22Rv1 (cell line): Measurements from ENCODE around the gene ABCF2.
A peak's percentile ranks its signal among the peaks of the same experiment; 100 is the strongest.

ENCODE experiments used
- H3K27ac ChIP-seq: fragments of 450-650 bp; 2 replicates; pipeline ENCODE4 v1.5.1; 2017
- CTCF ChIP-seq: fragments of 450-650 bp; IDR thresholded peaks from 2 replicates; pipeline ENCODE4 v1.5.1; 2017; ENCODE audit warnings: mild to moderate bottlenecking
- ZFX ChIP-seq: fragments of 450-650 bp; IDR thresholded peaks from 2 replicates; pipeline ENCODE4 v1.6.1; 2017; ENCODE audit warnings: antibody characterized with exemption, borderline replicate concordance

The ABCF2 gene

GRCh38 chr7:151248346-151249033 is 21.5 kb upstream of the ABCF2 start, which contains the start of gene SMARCD3:
Gene SMARCD3 (minus strand): TSS chr7:151248694. CDS start chr7:151248562, 132 bp downstream.
- TF ChIP-seq ZFX = no peak
- no peak for TF ChIP-seq CTCF
- peak within 1 kb of the TSS; percentile 86 for H3K27ac ChIP-seq

- H3K27ac ChIP-seq = peak overlapping the region; percentile 86
Observed at GRCh38 chr7:151247611-151248345, 20.8 kb upstream of the ABCF2 start.

GRCh38 chr7:151246851-151247580 is 20.0 kb upstream of the ABCF2 start:
- H3K27ac ChIP-seq = peak overlapping the region; percentile 86; the same call in 1 of the 2 replicates
- TF ChIP-seq CTCF = no peak
- no peak for TF ChIP-seq ZFX

More at GRCh38 chr7:151247611-151248345, 20.8 kb upstream of the ABCF2 start:
- TF ChIP-seq ZFX (no peak), CTCF (no peak)

GRCh38 chr7:151246102-151246850 is 19.3 kb upstream of the ABCF2 start:
- H3K27ac ChIP-seq = no peak overlapping the region
- TF ChIP-seq ZFX (no peak), CTCF (no peak)

GRCh38 chr7:151245360-151246101 is 18.5 kb upstream of the ABCF2 start:
- TF ChIP-seq ZFX = no peak
- TF ChIP-seq CTCF = peak; percentile 80
- no peak overlapping the region for H3K27ac ChIP-seq

- H3K27ac ChIP-seq = no peak overlapping the region
- TF ChIP-seq CTCF = no peak
Observed at GRCh38 chr7:151244841-151245346, 17.9 kb upstream of the ABCF2 start.
